DND-41 (cell line): Measurements from ENCODE around the gene CDK19.

Source experiments
- CTCF ChIP-seq: IDR thresholded peaks from 2 replicates; pipeline ENCODE4 v1.5.1; 2012; ENCODE audit warnings: borderline replicate concordance, low read length, moderate library complexity, mild to moderate bottlenecking; ENCODE audit not compliant: poor library complexity, severe bottlenecking; ENCODE audit errors: extremely low read depth
- EZH2 ChIP-seq: IDR thresholded peaks from 3 replicates; pipeline ENCODE4 v1.6.1; 2012; ENCODE audit warnings: borderline replicate concordance, low read depth, mild to moderate bottlenecking, moderate library complexity, low read length, inconsistent platforms; ENCODE audit not compliant: severe bottlenecking

GRCh38 chr6:110665600-110665999 is 149.7 kb downstream of the CDK19 start:
- no peak for TF ChIP-seq CTCF
- TF ChIP-seq EZH2 = no peak
